ENCODE data around the gene INTS6. TPM values are rescaled to one million over a fixed set of nuclear protein-coding genes. Genes with fewer than 3 reads are reported as not detected.

INTS6 gene
- total RNA-seq, 1 donor from 2014 or later, result 48.8 TPM

DNA sequence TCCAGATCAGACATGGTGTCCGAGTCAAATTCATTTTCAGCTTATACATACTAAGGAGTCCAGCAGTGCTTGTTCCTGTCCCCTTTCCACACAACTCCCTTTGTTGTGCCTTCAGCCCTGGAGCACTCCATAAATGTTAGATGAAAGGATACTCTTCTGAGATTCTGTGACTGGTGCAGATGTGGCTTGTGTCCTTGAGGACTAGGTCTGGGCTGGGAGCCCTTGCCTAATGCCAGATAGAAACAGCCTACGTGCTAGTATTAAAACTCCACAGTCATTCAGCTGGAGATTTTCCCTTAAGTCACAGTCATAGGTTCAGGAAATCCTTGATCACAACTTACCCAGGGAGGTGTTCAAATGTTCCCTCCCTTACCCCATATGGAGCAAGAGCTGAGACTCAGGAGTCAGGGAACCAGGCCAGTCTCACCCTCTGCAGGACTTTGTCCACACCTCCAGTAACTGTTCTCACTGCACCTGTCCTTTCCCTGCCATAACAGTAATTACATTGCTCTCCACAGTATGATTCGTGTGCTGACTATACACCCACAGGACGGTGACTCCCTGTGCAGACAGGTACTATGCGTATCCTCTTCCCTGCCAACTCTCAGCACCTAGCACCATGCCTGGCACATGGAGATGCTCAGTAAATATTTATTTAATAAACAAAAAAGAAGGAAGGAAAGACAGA, 128.9 kb downstream of the INTS6 start:
- no peak overlapping the region for H3K4me3 Mint-ChIP-seq (ENCODE audit: low read depth)
- no peak for DNase-seq (ENCODE audit: low spot score, unreplicated experiment)
- H3K27me3 Mint-ChIP-seq, result peaks cover 4% of the 10 kb centered on the region
- H3K36me3 Mint-ChIP-seq (ENCODE audit: insufficient read depth), result no peaks in the 10 kb centered on the region
- H3K4me1 Mint-ChIP-seq (ENCODE audit: low read depth), result no peaks in the 10 kb centered on the region
- no peak overlapping the region for H3K27ac Mint-ChIP-seq
- H3K9me3 Mint-ChIP-seq (ENCODE audit: low read depth), result no peaks in the 10 kb centered on the region
- TF ChIP-seq, protein P1, sequence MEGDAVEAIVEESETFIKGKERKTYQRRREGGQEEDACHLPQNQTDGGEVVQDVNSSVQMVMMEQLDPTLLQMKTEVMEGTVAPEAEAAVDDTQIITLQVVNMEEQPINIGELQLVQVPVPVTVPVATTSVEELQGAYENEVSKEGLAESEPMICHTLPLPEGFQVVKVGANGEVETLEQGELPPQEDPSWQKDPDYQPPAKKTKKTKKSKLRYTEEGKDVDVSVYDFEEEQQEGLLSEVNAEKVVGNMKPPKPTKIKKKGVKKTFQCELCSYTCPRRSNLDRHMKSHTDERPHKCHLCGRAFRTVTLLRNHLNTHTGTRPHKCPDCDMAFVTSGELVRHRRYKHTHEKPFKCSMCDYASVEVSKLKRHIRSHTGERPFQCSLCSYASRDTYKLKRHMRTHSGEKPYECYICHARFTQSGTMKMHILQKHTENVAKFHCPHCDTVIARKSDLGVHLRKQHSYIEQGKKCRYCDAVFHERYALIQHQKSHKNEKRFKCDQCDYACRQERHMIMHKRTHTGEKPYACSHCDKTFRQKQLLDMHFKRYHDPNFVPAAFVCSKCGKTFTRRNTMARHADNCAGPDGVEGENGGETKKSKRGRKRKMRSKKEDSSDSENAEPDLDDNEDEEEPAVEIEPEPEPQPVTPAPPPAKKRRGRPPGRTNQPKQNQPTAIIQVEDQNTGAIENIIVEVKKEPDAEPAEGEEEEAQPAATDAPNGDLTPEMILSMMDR (IDR thresholded peaks at IDR 0.05; ENCODE audit: unreplicated experiment), result no peak

DNA sequence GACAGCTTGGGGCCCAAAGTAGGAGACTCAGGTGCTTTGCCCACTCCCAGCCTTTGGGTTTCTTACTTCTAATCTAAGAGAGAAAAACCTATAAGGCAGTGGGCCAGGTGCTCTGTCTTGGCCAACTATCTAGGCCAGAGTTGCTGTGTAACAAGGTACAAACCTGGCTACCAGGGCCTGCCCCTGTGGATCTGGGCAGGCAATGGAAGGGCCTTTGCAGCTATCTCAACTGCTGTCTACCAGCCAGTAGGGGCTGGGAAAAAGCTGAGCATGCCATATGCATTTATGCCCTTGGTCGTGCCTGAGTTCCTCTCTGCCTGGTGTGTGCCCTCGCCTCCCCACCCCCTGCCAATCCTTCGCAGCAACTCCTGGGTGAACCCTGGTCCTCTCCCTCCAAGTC, 130.0 kb downstream of the INTS6 start:
- TF ChIP-seq, protein P1 (IDR thresholded peaks at IDR 0.05; ENCODE audit: unreplicated experiment), result no peak
- DNase-seq (ENCODE audit: low spot score, unreplicated experiment), result no peak
- H3K4me3 Mint-ChIP-seq (ENCODE audit: low read depth), result no peak overlapping the region
- no peaks in the 10 kb centered on the region for H3K4me1 Mint-ChIP-seq (ENCODE audit: low read depth)
- H3K9me3 Mint-ChIP-seq (ENCODE audit: low read depth), result no peaks in the 10 kb centered on the region
- H3K36me3 Mint-ChIP-seq (ENCODE audit: insufficient read depth), result no peaks in the 10 kb centered on the region
- no peak overlapping the region for H3K27ac Mint-ChIP-seq
- peaks cover 4% of the 10 kb centered on the region for H3K27me3 Mint-ChIP-seq

DNA sequence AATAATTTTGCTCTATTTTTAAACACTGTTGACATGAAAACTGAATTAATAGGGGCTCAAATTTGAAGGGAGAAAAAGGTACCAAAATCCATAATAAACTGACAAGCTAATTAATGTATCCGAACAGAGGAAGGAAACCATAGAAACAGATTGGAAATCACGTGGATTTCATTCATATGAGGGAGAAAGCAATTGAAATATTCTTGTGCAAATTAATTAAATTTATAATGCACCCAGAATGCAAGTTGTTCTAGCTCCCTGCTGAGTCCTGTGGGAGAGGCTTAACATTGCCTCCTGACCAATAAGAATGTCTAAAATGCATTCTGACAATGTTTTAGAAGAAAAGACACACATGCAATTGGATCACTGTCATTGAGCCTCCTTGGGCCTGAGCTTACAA, 131.0 kb downstream of the INTS6 start:
- peaks cover 4% of the 10 kb centered on the region for H3K27me3 Mint-ChIP-seq
- no peak for DNase-seq (ENCODE audit: low spot score, unreplicated experiment)
- H3K36me3 Mint-ChIP-seq (ENCODE audit: insufficient read depth), result no peaks in the 10 kb centered on the region
- no peaks in the 10 kb centered on the region for H3K9me3 Mint-ChIP-seq (ENCODE audit: low read depth)
- no peak overlapping the region for H3K27ac Mint-ChIP-seq
- H3K4me3 Mint-ChIP-seq (ENCODE audit: low read depth), result no peak overlapping the region
- TF ChIP-seq, protein P1 (IDR thresholded peaks at IDR 0.05; ENCODE audit: unreplicated experiment), result no peak
- no peaks in the 10 kb centered on the region for H3K4me1 Mint-ChIP-seq (ENCODE audit: low read depth)

DNA sequence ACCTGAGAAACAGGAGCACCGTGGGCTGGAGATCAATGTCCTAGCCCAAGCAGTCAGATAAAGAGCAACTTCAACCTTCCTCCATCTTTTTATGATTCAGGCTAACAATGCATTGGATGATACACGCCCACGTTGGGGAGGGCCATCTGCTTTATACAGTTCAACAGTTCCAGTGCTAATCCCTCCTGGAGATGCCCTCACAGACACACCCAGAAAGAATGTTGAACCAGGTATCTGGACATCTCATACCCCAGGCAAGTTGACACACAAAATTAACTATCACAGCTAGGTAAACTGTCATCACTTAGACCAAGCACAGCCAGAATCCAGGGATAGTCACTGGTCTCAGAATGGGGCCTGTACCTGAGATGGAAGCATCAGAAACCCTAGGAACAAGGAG, 134.0 kb downstream of the INTS6 start:
- no peak for DNase-seq (ENCODE audit: low spot score, unreplicated experiment)
- TF ChIP-seq, protein P1 (IDR thresholded peaks at IDR 0.05; ENCODE audit: unreplicated experiment), result no peak
- Mint-ChIP-seq H3K9me3 (ENCODE audit: low read depth) (no peaks in the 10 kb centered on the region), H3K4me1 (ENCODE audit: low read depth) (no peaks in the 10 kb centered on the region), H3K36me3 (ENCODE audit: insufficient read depth) (no peaks in the 10 kb centered on the region), H3K4me3 (ENCODE audit: low read depth) (no peak overlapping the region), H3K27ac (no peak overlapping the region), H3K27me3 (peaks cover 7% of the 10 kb centered on the region)

DNA sequence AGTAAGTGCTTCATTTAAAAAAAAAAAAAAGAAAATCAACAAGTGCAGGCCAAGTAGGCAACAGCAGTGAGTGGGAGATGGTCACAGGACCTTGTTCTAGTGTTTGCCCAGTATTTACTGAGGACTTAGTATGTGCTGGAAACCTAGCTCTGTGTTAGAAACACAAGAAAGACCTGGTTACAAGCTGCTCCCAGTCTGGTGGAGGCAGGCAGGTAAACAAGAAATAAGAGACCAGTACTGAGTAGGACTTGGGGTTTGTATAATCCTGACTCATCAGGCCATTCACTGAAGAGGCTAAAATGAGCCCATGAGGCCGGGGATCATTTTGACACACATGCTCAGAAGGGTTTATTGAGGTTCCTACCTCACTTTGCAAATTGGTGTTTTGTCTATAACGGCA, 134.8 kb downstream of the INTS6 start:
- no peak overlapping the region for H3K27ac Mint-ChIP-seq
- H3K27me3 Mint-ChIP-seq, result peaks cover 3% of the 10 kb centered on the region
- no peaks in the 10 kb centered on the region for H3K9me3 Mint-ChIP-seq (ENCODE audit: low read depth)
- H3K4me1 Mint-ChIP-seq (ENCODE audit: low read depth), result no peaks in the 10 kb centered on the region
- TF ChIP-seq, protein P1 (IDR thresholded peaks at IDR 0.05; ENCODE audit: unreplicated experiment), result no peak
- H3K36me3 Mint-ChIP-seq (ENCODE audit: insufficient read depth), result no peaks in the 10 kb centered on the region
- no peak for DNase-seq (ENCODE audit: low spot score, unreplicated experiment)
- H3K4me3 Mint-ChIP-seq (ENCODE audit: low read depth), result no peak overlapping the region
